Measurements from ENCODE around the gene LMBR1.

GRCh38 chr7:156659203-156659602, 233.8 kb downstream of the LMBR1 start:
- TF ChIP-seq CTCF (IDR thresholded peaks at IDR 0.05; ENCODE audit: poor library complexity) (no peak), EZH2 (IDR thresholded peaks at IDR 0.05; ENCODE audit: borderline replicate concordance) (no peak), EZH2phosphoT487 (IDR thresholded peaks at IDR 0.05; ENCODE audit: low read depth, severe bottlenecking, unreplicated experiment) (no peak)
